GM06990 (cell line): Measurements from ENCODE around the gene PNPLA1.

Source experiments
- DNase-seq: peaks from one replicate; pipeline ENCODE4 v3.0.0-alpha.2; 2011; ENCODE audit not compliant: insufficient read length; ENCODE audit errors: extremely low read depth
- H3K27me3 ChIP-seq: replicated peaks from 2 replicates; pipeline ENCODE4 v1.6.0; 2011; ENCODE audit warnings: low read length; ENCODE audit not compliant: control insufficient read depth, insufficient read depth
- H3K36me3 ChIP-seq: 2 replicates; pipeline ENCODE4 v1.5.1; 2011; ENCODE audit warnings: low read length; ENCODE audit not compliant: control insufficient read depth, insufficient read depth
- H3K4me3 ChIP-seq: replicated peaks from 2 replicates; pipeline ENCODE4 v1.5.1; 2011; ENCODE audit warnings: low read depth, mild to moderate bottlenecking, control low read depth, low read length
- CTCF ChIP-seq: IDR thresholded peaks from 2 replicates; pipeline ENCODE4 v1.5.1; 2011; ENCODE audit warnings: low read length, control low read depth, mild to moderate bottlenecking, inconsistent platforms; ENCODE audit not compliant: insufficient read depth, poor library complexity, severe bottlenecking

Gene PNPLA1

GRCh38 chr6:36266913-36267644, 2.8 kb upstream of the PNPLA1 start:
- H3K4me3 ChIP-seq = no peak overlapping the region
- TF ChIP-seq CTCF = no peak
- no peaks in the 10 kb centered on the region; the same call in 1 of the 2 replicates for H3K27me3 ChIP-seq
- H3K36me3 ChIP-seq = no peaks in the 10 kb centered on the region
- no peak for DNase-seq

- Histone ChIP-seq H3K27me3 (no peaks in the 10 kb centered on the region; the same call in 1 of the 2 replicates), H3K36me3 (no peaks in the 10 kb centered on the region), H3K4me3 (no peak overlapping the region)
- no peak for TF ChIP-seq CTCF
- DNase-seq = no peak
These were observed 2.0 kb upstream of the PNPLA1 start for GRCh38 chr6:36267731-36268477.

- Histone ChIP-seq H3K27me3 (no peaks in the 10 kb centered on the region; the same call in none of the 2 replicates), H3K36me3 (no peaks in the 10 kb centered on the region), H3K4me3 (no peak overlapping the region)
- no peak for TF ChIP-seq CTCF
- DNase-seq = no peak
These were observed 1.2 kb upstream of the PNPLA1 start for GRCh38 chr6:36268478-36269275.

GRCh38 chr6:36272234-36272633, 2.4 kb downstream of the PNPLA1 start:
- no peak for DNase-seq
- no peak for TF ChIP-seq CTCF
- H3K4me3 ChIP-seq = no peak overlapping the region
- H3K27me3 ChIP-seq = no peaks in the 10 kb centered on the region; the same call in none of the 2 replicates
- H3K36me3 ChIP-seq = no peaks in the 10 kb centered on the region

- Histone ChIP-seq H3K36me3 (no peaks in the 10 kb centered on the region), H3K27me3 (no peaks in the 10 kb centered on the region; the same call in 1 of the 2 replicates), H3K4me3 (no peak overlapping the region)
- no peak for TF ChIP-seq CTCF
- no peak for DNase-seq
These were observed 3.2 kb downstream of the PNPLA1 start for GRCh38 chr6:36273067-36273466.
